Left lung (tissue), 8 donors: Measurements from ENCODE around the gene RHD. TPM values are rescaled to one million over a fixed set of nuclear protein-coding genes. Genes with fewer than 3 reads are reported as not detected.

ENCODE experiments used
- polyA plus RNA-seq, 6 donors: library from polyadenylated mRNA; unstranded; fragments of 120-200 nt; gene quantifications; one replicate each; pipeline ENCODE4 v1.2.1, GENCODE V29; 2013; ENCODE audit not compliant: insufficient read length in 6 of 6
- total RNA-seq, 2 donors: library from RNA; stranded (reverse); fragmentation: NEBNext Ultra II Directional; extraction: Animal tissue kit (Norgen Biotek cat#: 25700); gene quantifications; one replicate each; pipeline ENCODE4 v1.2.1, GENCODE V29; 2021
- donor health status: DM: no; HTN: yes; CAD: no.
- donor health status: DM: no; HTN: no; CAD: no.

RHD gene
- total and polyA plus RNA-seq, 8 donors = 0.10 to 3.1 (median 1.8) TPM

Other genes starting within 250 kb of the RHD start
- gene SYF2, start 40.0 kb upstream of the RHD start, total RNA-seq = 10 to 100 TPM; 29.1 to 29.3 TPM
- gene SYF2, start 40.0 kb upstream of the RHD start, polyA plus RNA-seq = 10 to 100 TPM; 75.8 to 98.2 (median 82.9) TPM
- gene RSRP1, start 25.1 kb upstream of the RHD start, total RNA-seq = 100 to 1,000 TPM; 113 to 114 TPM
- 100 to 1,000 TPM; 169 to 230 (median 205) TPM for gene RSRP1, start 25.1 kb upstream of the RHD start, polyA plus RNA-seq
- gene TMEM50A, start 65.8 kb downstream of the RHD start, total RNA-seq = 100 to 1,000 TPM; 120 to 128 TPM
- 100 to 1,000 TPM in 1 of 6 donors, 10 to 100 TPM in 5; 70.9 to 101 (median 81.3) TPM for gene TMEM50A, start 65.8 kb downstream of the RHD start, polyA plus RNA-seq
- under 1 TPM in 1 of 2 donors, not detected in 1; 0.64 TPM for gene RHCE, start 148.3 kb downstream of the RHD start, total RNA-seq
- gene RHCE, start 148.3 kb downstream of the RHD start, polyA plus RNA-seq = 1 to 10 TPM; 1.1 to 2.2 (median 1.5) TPM
- 10 to 100 TPM; 18.8 to 20.2 TPM for gene MACO1, start 158.4 kb downstream of the RHD start, total RNA-seq
- gene MACO1, start 158.4 kb downstream of the RHD start, polyA plus RNA-seq = 10 to 100 TPM; 25.2 to 26.7 (median 25.8) TPM